ENCODE results near the gene BEND6. TPM values are rescaled to one million over a fixed set of nuclear protein-coding genes. Genes with fewer than 3 reads are reported as not detected.

BEND6 gene
- total and polyA plus RNA-seq, 2 experiments from 2014 or later: 24.6 to 25.1 TPM

- Histone ChIP-seq H3F3A (ENCODE audit: insufficient read depth) (peaks cover 9% of the 10 kb centered on the region; the same call in 1 of the 2 replicates), H3K27me3 (replicated peaks; ENCODE audit: insufficient read depth) (no peaks in the 10 kb centered on the region)
- 100% methylated on average over 1 of the region's 1 CpG for WGBS, 2 experiments (ENCODE audit: low coverage in 1 of 2, low lambda C conversion rate in 2 of 2, missing lambda C conversion rate in 2 of 2)
Measured at GRCh38 chr6:56923565-56923964, 31.3 kb upstream of the BEND6 start.

GRCh38 chr6:56927538-56928453 lies 27.1 kb upstream of the BEND6 start:
- WGBS, 2 experiments (ENCODE audit: low coverage in 1 of 2, low lambda C conversion rate in 2 of 2, missing lambda C conversion rate in 2 of 2): 54 to 70% methylated on average over 4 of the region's 4 CpGs
- DNase-seq: peak; percentile 68

More at GRCh38 chr6:56923565-56923964, 31.3 kb upstream of the BEND6 start:
- no peak overlapping the region for H3K4me3 ChIP-seq
- H2AFZ ChIP-seq: no peak overlapping the region
- in situ Hi-C loops (cut with MboI): loop anchor here (25.0 kb wide), 1 partner anchor 389 kb away; the partner anchor contains the start of gene PRIM2
- peaks cover 21% of the 10 kb centered on the region for H3K4me1 ChIP-seq (ENCODE audit: insufficient read depth)
- H3K36me3 ChIP-seq (ENCODE audit: low read depth): no peaks in the 10 kb centered on the region
- no peak overlapping the region for H3K27ac ChIP-seq
- TF ChIP-seq EZH2phosphoT487 (IDR thresholded peaks at IDR 0.05; ENCODE audit: insufficient read depth, low read depth) (no peak), EZH2 (IDR thresholded peaks at IDR 0.05; ENCODE audit: insufficient read depth, poor library complexity, severe bottlenecking) (no peak)
- no peaks in the 10 kb centered on the region for H3K9me2 ChIP-seq (ENCODE audit: insufficient read depth)
- no peaks in the 10 kb centered on the region for H3K9me3 ChIP-seq (ENCODE audit: low read depth)
- H3K9ac ChIP-seq: no peak overlapping the region
- no peaks in the 10 kb centered on the region for H4K20me1 ChIP-seq (ENCODE audit: insufficient read depth)
- no peak overlapping the region for H3K4me2 ChIP-seq (ENCODE audit: unreplicated experiment)
- no peak for DNase-seq
- peaks cover 99% of the 10 kb centered on the region for H3K79me2 ChIP-seq (ENCODE audit: insufficient read depth)

GRCh38 chr6:56930846-56931245 lies 24.1 kb upstream of the BEND6 start:
- no peaks in the 10 kb centered on the region for H4K20me1 ChIP-seq (ENCODE audit: insufficient read depth)
- H3F3A ChIP-seq (ENCODE audit: insufficient read depth): peaks cover 21% of the 10 kb centered on the region; the same call in 1 of the 2 replicates
- H3K79me2 ChIP-seq (ENCODE audit: insufficient read depth): peaks cover 99% of the 10 kb centered on the region
- 98% methylated on average over 2 of the region's 2 CpGs for WGBS, 2 experiments (ENCODE audit: low coverage in 1 of 2, low lambda C conversion rate in 2 of 2, missing lambda C conversion rate in 2 of 2)
- H3K27me3 ChIP-seq (replicated peaks; ENCODE audit: insufficient read depth): no peaks in the 10 kb centered on the region
- H2AFZ ChIP-seq: no peak overlapping the region
- H3K4me1 ChIP-seq (ENCODE audit: insufficient read depth): peaks cover 34% of the 10 kb centered on the region
- no peak for DNase-seq
- H3K4me2 ChIP-seq (ENCODE audit: unreplicated experiment): no peak overlapping the region
- TF ChIP-seq EZH2 (IDR thresholded peaks at IDR 0.05; ENCODE audit: insufficient read depth, poor library complexity, severe bottlenecking): no peak
- TF ChIP-seq EZH2phosphoT487 (IDR thresholded peaks at IDR 0.05; ENCODE audit: insufficient read depth, low read depth): no peak
- in situ Hi-C loops (cut with MboI): no loop called here
- H3K9me2 ChIP-seq (ENCODE audit: insufficient read depth): no peaks in the 10 kb centered on the region
- no peak overlapping the region for H3K4me3 ChIP-seq
- no peaks in the 10 kb centered on the region; the same call in 1 of the 2 replicates for H3K36me3 ChIP-seq (ENCODE audit: low read depth)
- H3K27ac ChIP-seq: no peak overlapping the region
- no peaks in the 10 kb centered on the region for H3K9me3 ChIP-seq (ENCODE audit: low read depth)
- H3K9ac ChIP-seq: no peak overlapping the region

More at GRCh38 chr6:56927538-56928453, 27.1 kb upstream of the BEND6 start:
- H3K36me3 ChIP-seq (ENCODE audit: low read depth): no peaks in the 10 kb centered on the region
- H2AFZ ChIP-seq: no peak overlapping the region
- TF ChIP-seq EZH2 (IDR thresholded peaks at IDR 0.05; ENCODE audit: insufficient read depth, poor library complexity, severe bottlenecking) (no peak), EZH2phosphoT487 (IDR thresholded peaks at IDR 0.05; ENCODE audit: insufficient read depth, low read depth) (no peak)
- H3K9me2 ChIP-seq (ENCODE audit: insufficient read depth): no peaks in the 10 kb centered on the region
- H3K4me3 ChIP-seq: no peak overlapping the region; the same call in 1 of the 2 replicates
- peak overlapping the region; percentile 4; the same call in 1 of the 2 replicates for H3K27ac ChIP-seq
- H3K79me2 ChIP-seq (ENCODE audit: insufficient read depth): peaks cover 100% of the 10 kb centered on the region
- H3K4me2 ChIP-seq (ENCODE audit: unreplicated experiment): peak overlapping the region; percentile 69
- peaks cover 21% of the 10 kb centered on the region for H3K4me1 ChIP-seq (ENCODE audit: insufficient read depth)
- in situ Hi-C loops (cut with MboI): no loop called here
- no peaks in the 10 kb centered on the region for H3K9me3 ChIP-seq (ENCODE audit: low read depth)
- no peak overlapping the region for H3K9ac ChIP-seq
- H3F3A ChIP-seq (ENCODE audit: insufficient read depth): peaks cover 17% of the 10 kb centered on the region; the same call in 1 of the 2 replicates
- no peaks in the 10 kb centered on the region for H3K27me3 ChIP-seq (replicated peaks; ENCODE audit: insufficient read depth)
- H4K20me1 ChIP-seq (ENCODE audit: insufficient read depth): no peaks in the 10 kb centered on the region

- no peaks in the 10 kb centered on the region; the same call in 1 of the 2 replicates for H3K36me3 ChIP-seq (ENCODE audit: low read depth)
- H2AFZ ChIP-seq: no peak overlapping the region
- peaks cover 40% of the 10 kb centered on the region for H3K4me1 ChIP-seq (ENCODE audit: insufficient read depth)
- no peak overlapping the region for H3K4me2 ChIP-seq (ENCODE audit: unreplicated experiment)
- peaks cover 97% of the 10 kb centered on the region for H3K79me2 ChIP-seq (ENCODE audit: insufficient read depth)
- H3K9me2 ChIP-seq (ENCODE audit: insufficient read depth): no peaks in the 10 kb centered on the region
- TF ChIP-seq EZH2 (IDR thresholded peaks at IDR 0.05; ENCODE audit: insufficient read depth, poor library complexity, severe bottlenecking): no peak
- TF ChIP-seq EZH2phosphoT487 (IDR thresholded peaks at IDR 0.05; ENCODE audit: insufficient read depth, low read depth): no peak
- no peaks in the 10 kb centered on the region for H3K27me3 ChIP-seq (replicated peaks; ENCODE audit: insufficient read depth)
- no peak for DNase-seq
- H3K27ac ChIP-seq: no peak overlapping the region
- no peaks in the 10 kb centered on the region for H4K20me1 ChIP-seq (ENCODE audit: insufficient read depth)
- 63 to 80% methylated on average over 2 of the region's 2 CpGs for WGBS, 2 experiments (ENCODE audit: low coverage in 1 of 2, low lambda C conversion rate in 2 of 2, missing lambda C conversion rate in 2 of 2)
- H3K9me3 ChIP-seq (ENCODE audit: low read depth): no peaks in the 10 kb centered on the region
- peaks cover 30% of the 10 kb centered on the region for H3F3A ChIP-seq (ENCODE audit: insufficient read depth)
- no peak overlapping the region for H3K4me3 ChIP-seq
- in situ Hi-C loops (cut with MboI): no loop called here
- no peak overlapping the region for H3K9ac ChIP-seq
Measured at GRCh38 chr6:56932910-56933477, 21.9 kb upstream of the BEND6 start.

All from GM23248 (cell line).